Measurements from ENCODE around the gene RPL19. TPM values are rescaled to one million over a fixed set of nuclear protein-coding genes. Genes with fewer than 3 reads are reported as not detected.
A peak's percentile ranks its signal among the peaks of the same experiment; 100 is the strongest.

RPL19 gene
- total and polyA plus RNA-seq, 4 donors: 1,387 to 4,055 (median 1,971) TPM

DNA sequence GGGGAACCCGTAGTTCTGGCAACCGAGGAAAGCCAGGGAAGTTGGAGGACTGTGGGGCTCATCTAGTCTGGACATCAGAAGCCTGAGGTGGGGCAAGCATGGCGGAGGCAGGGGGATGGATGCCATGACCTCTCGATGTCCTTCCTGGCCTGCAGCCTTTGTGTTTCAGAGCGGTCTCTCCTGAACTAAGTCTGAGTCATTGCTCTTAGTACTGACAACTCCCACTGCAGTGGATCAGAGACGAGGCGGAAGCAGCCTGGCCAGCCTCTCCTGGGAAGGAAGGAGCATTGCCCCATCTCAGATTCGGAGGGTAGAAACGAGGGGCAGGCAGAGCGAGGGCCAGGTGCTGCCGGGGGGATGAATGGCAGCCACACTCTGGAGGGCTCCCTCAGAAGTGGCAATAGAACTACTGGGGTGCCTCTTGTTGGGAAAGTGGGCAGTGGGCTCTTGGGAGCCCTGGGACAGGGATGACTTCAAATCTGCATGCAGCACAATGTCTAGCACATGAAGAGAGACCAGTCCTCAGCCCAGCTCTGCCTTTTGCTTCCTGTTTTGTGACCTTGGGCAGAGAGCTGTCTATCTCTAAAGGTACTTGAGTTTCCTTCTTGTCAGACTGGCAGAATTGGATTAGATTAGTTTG is 29.3 kb downstream of the RPL19 start:
- Histone ChIP-seq H3K4me3 (no peak overlapping the region), H3K27me3 (ENCODE audit: control insufficient read depth in 3 of 3, insufficient read depth in 3 of 3, low read length in 2 of 3) (peaks cover 0 to 12% (median 12%) of the 10 kb centered on the region in 3 donors), H3K9me3 (ENCODE audit: control insufficient read depth in 4 of 4, insufficient read depth in 3 of 4, low read length in 3 of 4) (no peaks in the 10 kb centered on the region), H3K4me1 (ENCODE audit: control insufficient read depth in 5 of 5, insufficient read depth in 5 of 5, low read length in 5 of 5) (peaks cover 0 to 30% (median 7%) of the 10 kb centered on the region in 5 donors), H3K36me3 (ENCODE audit: control insufficient read depth in 4 of 4, insufficient read depth in 4 of 4, low read length in 4 of 4) (no peaks in the 10 kb centered on the region), H3K27ac (ENCODE audit: low read depth in 1 of 2, low read length in 1 of 2) (no peak overlapping the region), H3K9ac (ENCODE audit: insufficient read depth in 1 of 2, low read length in 2 of 2) (no peak overlapping the region)
- 72 to 75% methylated on average over 11 of the region's 11 CpGs for WGBS, 2 donors
- no peak for ATAC-seq (ENCODE audit: insufficient read depth, low FRiP score)
- DNase-seq: no peak
- TF ChIP-seq, protein P1, sequence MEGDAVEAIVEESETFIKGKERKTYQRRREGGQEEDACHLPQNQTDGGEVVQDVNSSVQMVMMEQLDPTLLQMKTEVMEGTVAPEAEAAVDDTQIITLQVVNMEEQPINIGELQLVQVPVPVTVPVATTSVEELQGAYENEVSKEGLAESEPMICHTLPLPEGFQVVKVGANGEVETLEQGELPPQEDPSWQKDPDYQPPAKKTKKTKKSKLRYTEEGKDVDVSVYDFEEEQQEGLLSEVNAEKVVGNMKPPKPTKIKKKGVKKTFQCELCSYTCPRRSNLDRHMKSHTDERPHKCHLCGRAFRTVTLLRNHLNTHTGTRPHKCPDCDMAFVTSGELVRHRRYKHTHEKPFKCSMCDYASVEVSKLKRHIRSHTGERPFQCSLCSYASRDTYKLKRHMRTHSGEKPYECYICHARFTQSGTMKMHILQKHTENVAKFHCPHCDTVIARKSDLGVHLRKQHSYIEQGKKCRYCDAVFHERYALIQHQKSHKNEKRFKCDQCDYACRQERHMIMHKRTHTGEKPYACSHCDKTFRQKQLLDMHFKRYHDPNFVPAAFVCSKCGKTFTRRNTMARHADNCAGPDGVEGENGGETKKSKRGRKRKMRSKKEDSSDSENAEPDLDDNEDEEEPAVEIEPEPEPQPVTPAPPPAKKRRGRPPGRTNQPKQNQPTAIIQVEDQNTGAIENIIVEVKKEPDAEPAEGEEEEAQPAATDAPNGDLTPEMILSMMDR (IDR thresholded peaks at IDR 0.05; ENCODE audit: control extremely low read depth, extremely low read depth): no peak

DNA sequence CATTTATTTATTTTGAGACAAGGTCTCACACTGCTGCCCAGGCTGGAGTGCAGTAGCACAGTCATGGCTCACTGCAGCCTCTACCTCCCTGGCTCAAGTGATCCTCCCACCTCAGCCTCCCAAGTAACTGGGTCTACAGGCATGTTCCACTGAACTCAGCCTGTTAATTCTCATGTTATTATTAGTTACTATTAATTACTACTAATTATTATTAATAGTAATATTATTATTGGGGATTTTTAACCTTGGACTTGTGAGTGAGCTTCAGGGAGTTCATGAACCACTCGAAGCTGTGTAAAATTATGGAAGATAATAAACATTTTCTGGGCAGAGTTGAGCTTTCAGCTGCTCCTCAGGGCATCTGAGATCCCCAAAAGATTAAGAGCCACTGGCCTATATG is 30.3 kb downstream of the RPL19 start:
- no peak for ATAC-seq (ENCODE audit: insufficient read depth, low FRiP score)
- Histone ChIP-seq H3K4me1 (ENCODE audit: control insufficient read depth in 5 of 5, insufficient read depth in 5 of 5, low read length in 5 of 5) (peaks cover 0 to 24% (median 0%) of the 10 kb centered on the region in 5 donors), H3K36me3 (ENCODE audit: control insufficient read depth in 4 of 4, insufficient read depth in 4 of 4, low read length in 4 of 4) (no peaks in the 10 kb centered on the region), H3K27ac (ENCODE audit: low read depth in 1 of 2, low read length in 1 of 2) (no peak overlapping the region), H3K27me3 (ENCODE audit: control insufficient read depth in 3 of 3, insufficient read depth in 3 of 3, low read length in 2 of 3) (peaks cover 0 to 12% (median 7%) of the 10 kb centered on the region in 3 donors), H3K4me3 (no peak overlapping the region), H3K9ac (ENCODE audit: insufficient read depth in 1 of 2, low read length in 2 of 2) (no peak overlapping the region), H3K9me3 (ENCODE audit: control insufficient read depth in 4 of 4, insufficient read depth in 3 of 4, low read length in 3 of 4) (no peaks in the 10 kb centered on the region)
- TF ChIP-seq, protein P1 (IDR thresholded peaks at IDR 0.05; ENCODE audit: control extremely low read depth, extremely low read depth): no peak
- DNase-seq: no peak
- 56 to 91% methylated on average over 1 of the region's 1 CpG for WGBS, 2 donors

DNA sequence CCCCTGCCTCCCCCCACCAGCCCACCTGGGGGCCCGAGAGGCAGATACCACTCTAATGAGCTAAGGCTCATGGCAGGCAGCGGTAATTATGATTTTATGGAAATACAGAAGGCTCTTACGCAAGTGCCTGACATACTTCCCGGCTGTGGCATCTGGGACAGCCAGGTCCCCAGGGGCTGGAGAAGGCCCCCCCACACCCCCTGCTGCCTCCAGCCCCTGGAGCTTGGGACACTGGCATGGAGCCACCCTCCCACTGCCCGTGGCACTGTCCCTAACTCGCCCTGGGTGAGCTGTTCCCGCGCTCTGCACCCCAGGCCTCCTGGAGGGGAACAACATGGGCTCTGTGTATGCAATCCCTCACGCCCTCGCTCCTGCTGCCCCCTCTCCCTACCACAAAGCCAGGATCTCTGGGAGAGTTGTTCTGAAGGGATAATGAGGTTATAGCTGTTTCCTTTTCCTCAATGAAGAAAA is 31.0 kb downstream of the RPL19 start:
- Histone ChIP-seq H3K9me3 (ENCODE audit: control insufficient read depth in 4 of 4, insufficient read depth in 3 of 4, low read length in 3 of 4) (no peaks in the 10 kb centered on the region), H3K4me3 (no peak overlapping the region), H3K9ac (ENCODE audit: insufficient read depth in 1 of 2, low read length in 2 of 2) (no peak overlapping the region), H3K36me3 (ENCODE audit: control insufficient read depth in 4 of 4, insufficient read depth in 4 of 4, low read length in 4 of 4) (no peaks in the 10 kb centered on the region), H3K27me3 (ENCODE audit: control insufficient read depth in 3 of 3, insufficient read depth in 3 of 3, low read length in 2 of 3) (peaks cover 0 to 10% (median 3%) of the 10 kb centered on the region in 3 donors), H3K27ac (ENCODE audit: low read depth in 1 of 2, low read length in 1 of 2) (no peak overlapping the region), H3K4me1 (ENCODE audit: control insufficient read depth in 5 of 5, insufficient read depth in 5 of 5, low read length in 5 of 5) (peaks cover 0 to 20% (median 0%) of the 10 kb centered on the region in 5 donors)
- 42 to 48% methylated on average over 10 of the region's 10 CpGs for WGBS, 2 donors
- DNase-seq: peak; percentile 46 to 61 (median 57)
- no peak for ATAC-seq (ENCODE audit: insufficient read depth, low FRiP score)
- TF ChIP-seq, protein P1 (IDR thresholded peaks at IDR 0.05; ENCODE audit: control extremely low read depth, extremely low read depth): no peak

All from lung (tissue), 12 donors.